ENCODE results near the gene SPTLC3.

DNA sequence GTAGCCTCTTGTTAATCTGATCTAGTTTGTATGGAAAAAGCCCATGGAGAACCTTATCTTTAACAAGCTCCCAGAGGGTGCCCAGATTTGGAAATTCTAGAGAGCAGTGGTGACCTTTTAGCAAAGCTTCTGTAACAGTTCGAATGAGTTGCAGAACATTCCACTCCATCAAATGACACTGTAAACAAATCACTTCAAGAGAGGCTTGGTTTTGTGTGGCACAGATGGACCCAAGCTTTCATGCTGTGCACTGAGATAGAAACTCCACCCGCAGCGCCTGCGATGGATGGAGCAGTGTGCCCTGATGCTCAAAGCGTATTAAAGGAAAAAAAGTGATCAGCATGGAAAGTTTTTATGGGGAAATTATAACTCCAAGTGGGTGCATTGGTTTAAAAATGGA, 157.2 kb downstream of the SPTLC3 start:
- TF ChIP-seq POLR2AphosphoS5 (IDR thresholded peaks at IDR 0.05; ENCODE audit: low read depth) (no peak), CREB1 (CRISPR knock-in tag; IDR thresholded peaks at IDR 0.05; ENCODE audit: low read depth) (no peak), EZH2phosphoT487 (IDR thresholded peaks at IDR 0.05; ENCODE audit: unreplicated experiment) (no peak), EZH2 (IDR thresholded peaks at IDR 0.05; ENCODE audit: low read depth, unreplicated experiment) (no peak), NANOG (IDR thresholded peaks at IDR 0.05; ENCODE audit: borderline replicate concordance) (no peak), ZNF114 (CRISPR knock-in tag; IDR thresholded peaks at IDR 0.05) (no peak), JUNB (IDR thresholded peaks at IDR 0.05; ENCODE audit: unreplicated experiment) (no peak), ZNF331 (CRISPR knock-in tag; IDR thresholded peaks at IDR 0.05; ENCODE audit: low read depth) (no peak)
- TF ChIP-seq, protein P1, sequence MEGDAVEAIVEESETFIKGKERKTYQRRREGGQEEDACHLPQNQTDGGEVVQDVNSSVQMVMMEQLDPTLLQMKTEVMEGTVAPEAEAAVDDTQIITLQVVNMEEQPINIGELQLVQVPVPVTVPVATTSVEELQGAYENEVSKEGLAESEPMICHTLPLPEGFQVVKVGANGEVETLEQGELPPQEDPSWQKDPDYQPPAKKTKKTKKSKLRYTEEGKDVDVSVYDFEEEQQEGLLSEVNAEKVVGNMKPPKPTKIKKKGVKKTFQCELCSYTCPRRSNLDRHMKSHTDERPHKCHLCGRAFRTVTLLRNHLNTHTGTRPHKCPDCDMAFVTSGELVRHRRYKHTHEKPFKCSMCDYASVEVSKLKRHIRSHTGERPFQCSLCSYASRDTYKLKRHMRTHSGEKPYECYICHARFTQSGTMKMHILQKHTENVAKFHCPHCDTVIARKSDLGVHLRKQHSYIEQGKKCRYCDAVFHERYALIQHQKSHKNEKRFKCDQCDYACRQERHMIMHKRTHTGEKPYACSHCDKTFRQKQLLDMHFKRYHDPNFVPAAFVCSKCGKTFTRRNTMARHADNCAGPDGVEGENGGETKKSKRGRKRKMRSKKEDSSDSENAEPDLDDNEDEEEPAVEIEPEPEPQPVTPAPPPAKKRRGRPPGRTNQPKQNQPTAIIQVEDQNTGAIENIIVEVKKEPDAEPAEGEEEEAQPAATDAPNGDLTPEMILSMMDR (conservative IDR thresholded peaks at IDR 0.05; ENCODE audit: low read depth in 2 of 2): no peak
- TF ChIP-seq, protein P2, sequence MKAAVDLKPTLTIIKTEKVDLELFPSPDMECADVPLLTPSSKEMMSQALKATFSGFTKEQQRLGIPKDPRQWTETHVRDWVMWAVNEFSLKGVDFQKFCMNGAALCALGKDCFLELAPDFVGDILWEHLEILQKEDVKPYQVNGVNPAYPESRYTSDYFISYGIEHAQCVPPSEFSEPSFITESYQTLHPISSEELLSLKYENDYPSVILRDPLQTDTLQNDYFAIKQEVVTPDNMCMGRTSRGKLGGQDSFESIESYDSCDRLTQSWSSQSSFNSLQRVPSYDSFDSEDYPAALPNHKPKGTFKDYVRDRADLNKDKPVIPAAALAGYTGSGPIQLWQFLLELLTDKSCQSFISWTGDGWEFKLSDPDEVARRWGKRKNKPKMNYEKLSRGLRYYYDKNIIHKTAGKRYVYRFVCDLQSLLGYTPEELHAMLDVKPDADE (IDR thresholded peaks at IDR 0.05): no peak
- TF ChIP-seq, protein P3, sequence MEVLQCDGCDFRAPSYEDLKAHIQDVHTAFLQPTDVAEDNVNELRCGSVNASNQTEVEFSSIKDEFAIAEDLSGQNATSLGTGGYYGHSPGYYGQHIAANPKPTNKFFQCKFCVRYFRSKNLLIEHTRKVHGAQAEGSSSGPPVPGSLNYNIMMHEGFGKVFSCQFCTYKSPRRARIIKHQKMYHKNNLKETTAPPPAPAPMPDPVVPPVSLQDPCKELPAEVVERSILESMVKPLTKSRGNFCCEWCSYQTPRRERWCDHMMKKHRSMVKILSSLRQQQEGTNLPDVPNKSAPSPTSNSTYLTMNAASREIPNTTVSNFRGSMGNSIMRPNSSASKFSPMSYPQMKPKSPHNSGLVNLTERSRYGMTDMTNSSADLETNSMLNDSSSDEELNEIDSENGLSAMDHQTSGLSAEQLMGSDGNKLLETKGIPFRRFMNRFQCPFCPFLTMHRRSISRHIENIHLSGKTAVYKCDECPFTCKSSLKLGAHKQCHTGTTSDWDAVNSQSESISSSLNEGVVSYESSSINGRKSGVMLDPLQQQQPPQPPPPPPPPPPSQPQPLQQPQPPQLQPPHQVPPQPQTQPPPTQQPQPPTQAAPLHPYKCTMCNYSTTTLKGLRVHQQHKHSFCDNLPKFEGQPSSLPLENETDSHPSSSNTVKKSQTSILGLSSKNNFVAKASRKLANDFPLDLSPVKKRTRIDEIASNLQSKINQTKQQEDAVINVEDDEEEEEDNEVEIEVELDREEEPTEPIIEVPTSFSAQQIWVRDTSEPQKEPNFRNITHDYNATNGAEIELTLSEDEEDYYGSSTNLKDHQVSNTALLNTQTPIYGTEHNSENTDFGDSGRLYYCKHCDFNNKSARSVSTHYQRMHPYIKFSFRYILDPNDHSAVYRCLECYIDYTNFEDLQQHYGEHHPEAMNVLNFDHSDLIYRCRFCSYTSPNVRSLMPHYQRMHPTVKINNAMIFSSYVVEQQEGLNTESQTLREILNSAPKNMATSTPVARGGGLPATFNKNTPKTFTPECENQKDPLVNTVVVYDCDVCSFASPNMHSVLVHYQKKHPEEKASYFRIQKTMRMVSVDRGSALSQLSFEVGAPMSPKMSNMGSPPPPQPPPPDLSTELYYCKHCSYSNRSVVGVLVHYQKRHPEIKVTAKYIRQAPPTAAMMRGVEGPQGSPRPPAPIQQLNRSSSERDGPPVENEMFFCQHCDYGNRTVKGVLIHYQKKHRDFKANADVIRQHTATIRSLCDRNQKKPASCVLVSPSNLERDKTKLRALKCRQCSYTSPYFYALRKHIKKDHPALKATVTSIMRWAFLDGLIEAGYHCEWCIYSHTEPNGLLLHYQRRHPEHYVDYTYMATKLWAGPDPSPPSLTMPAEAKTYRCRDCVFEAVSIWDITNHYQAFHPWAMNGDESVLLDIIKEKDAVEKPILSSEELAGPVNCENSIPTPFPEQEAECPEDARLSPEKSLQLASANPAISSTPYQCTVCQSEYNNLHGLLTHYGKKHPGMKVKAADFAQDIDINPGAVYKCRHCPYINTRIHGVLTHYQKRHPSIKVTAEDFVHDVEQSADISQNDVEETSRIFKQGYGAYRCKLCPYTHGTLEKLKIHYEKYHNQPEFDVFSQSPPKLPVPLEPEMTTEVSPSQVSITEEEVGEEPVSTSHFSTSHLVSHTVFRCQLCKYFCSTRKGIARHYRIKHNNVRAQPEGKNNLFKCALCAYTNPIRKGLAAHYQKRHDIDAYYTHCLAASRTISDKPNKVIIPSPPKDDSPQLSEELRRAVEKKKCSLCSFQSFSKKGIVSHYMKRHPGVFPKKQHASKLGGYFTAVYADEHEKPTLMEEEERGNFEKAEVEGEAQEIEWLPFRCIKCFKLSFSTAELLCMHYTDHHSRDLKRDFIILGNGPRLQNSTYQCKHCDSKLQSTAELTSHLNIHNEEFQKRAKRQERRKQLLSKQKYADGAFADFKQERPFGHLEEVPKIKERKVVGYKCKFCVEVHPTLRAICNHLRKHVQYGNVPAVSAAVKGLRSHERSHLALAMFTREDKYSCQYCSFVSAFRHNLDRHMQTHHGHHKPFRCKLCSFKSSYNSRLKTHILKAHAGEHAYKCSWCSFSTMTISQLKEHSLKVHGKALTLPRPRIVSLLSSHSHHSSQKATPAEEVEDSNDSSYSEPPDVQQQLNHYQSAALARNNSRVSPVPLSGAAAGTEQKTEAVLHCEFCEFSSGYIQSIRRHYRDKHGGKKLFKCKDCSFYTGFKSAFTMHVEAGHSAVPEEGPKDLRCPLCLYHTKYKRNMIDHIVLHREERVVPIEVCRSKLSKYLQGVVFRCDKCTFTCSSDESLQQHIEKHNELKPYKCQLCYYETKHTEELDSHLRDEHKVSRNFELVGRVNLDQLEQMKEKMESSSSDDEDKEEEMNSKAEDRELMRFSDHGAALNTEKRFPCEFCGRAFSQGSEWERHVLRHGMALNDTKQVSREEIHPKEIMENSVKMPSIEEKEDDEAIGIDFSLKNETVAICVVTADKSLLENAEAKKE (CRISPR knock-in tag; IDR thresholded peaks at IDR 0.05): no peak
- TF ChIP-seq, protein P4, sequence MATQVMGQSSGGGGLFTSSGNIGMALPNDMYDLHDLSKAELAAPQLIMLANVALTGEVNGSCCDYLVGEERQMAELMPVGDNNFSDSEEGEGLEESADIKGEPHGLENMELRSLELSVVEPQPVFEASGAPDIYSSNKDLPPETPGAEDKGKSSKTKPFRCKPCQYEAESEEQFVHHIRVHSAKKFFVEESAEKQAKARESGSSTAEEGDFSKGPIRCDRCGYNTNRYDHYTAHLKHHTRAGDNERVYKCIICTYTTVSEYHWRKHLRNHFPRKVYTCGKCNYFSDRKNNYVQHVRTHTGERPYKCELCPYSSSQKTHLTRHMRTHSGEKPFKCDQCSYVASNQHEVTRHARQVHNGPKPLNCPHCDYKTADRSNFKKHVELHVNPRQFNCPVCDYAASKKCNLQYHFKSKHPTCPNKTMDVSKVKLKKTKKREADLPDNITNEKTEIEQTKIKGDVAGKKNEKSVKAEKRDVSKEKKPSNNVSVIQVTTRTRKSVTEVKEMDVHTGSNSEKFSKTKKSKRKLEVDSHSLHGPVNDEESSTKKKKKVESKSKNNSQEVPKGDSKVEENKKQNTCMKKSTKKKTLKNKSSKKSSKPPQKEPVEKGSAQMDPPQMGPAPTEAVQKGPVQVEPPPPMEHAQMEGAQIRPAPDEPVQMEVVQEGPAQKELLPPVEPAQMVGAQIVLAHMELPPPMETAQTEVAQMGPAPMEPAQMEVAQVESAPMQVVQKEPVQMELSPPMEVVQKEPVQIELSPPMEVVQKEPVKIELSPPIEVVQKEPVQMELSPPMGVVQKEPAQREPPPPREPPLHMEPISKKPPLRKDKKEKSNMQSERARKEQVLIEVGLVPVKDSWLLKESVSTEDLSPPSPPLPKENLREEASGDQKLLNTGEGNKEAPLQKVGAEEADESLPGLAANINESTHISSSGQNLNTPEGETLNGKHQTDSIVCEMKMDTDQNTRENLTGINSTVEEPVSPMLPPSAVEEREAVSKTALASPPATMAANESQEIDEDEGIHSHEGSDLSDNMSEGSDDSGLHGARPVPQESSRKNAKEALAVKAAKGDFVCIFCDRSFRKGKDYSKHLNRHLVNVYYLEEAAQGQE (IDR thresholded peaks at IDR 0.05; ENCODE audit: unreplicated experiment): no peak
